Liver (tissue), 3 donors: Measurements from ENCODE around the gene BCL7C.

ENCODE experiments used
- GABPA ChIP-seq, 2 donors: IDR thresholded peaks in 1 of 2; conservative IDR thresholded peaks in 1 of 2; 2 replicates each; pipeline ENCODE4 v1.6.1; 2016; ENCODE audit warnings: antibody characterized with exemption in 2 of 2, mild to moderate bottlenecking in 1 of 2, moderate library complexity in 1 of 2
- HNF4A ChIP-seq, 2 donors: conservative IDR thresholded peaks; 2 replicates each; pipeline ENCODE4 v1.6.1; 2016; ENCODE audit warnings: antibody characterized with exemption in 2 of 2, mild to moderate bottlenecking in 2 of 2
- REST ChIP-seq: IDR thresholded peaks from 2 replicates; pipeline ENCODE4 v1.6.1; 2016; ENCODE audit warnings: antibody characterized with exemption, mild to moderate bottlenecking
- TF ChIP-seq, protein P1 (sequence below): fragments of 150-350 bp; IDR thresholded peaks from 2 replicates; pipeline ENCODE4 v1.5.1; 2017; ENCODE audit warnings: improper control_type of control experiment, low read depth, low read length; ENCODE audit not compliant: missing input control
- TF ChIP-seq, protein P2 (sequence below): IDR thresholded peaks from 2 replicates; pipeline ENCODE4 v1.6.1; 2016; ENCODE audit warnings: antibody characterized with exemption
- donor health status: healthy.
- donor health status: healthy.

DNA sequence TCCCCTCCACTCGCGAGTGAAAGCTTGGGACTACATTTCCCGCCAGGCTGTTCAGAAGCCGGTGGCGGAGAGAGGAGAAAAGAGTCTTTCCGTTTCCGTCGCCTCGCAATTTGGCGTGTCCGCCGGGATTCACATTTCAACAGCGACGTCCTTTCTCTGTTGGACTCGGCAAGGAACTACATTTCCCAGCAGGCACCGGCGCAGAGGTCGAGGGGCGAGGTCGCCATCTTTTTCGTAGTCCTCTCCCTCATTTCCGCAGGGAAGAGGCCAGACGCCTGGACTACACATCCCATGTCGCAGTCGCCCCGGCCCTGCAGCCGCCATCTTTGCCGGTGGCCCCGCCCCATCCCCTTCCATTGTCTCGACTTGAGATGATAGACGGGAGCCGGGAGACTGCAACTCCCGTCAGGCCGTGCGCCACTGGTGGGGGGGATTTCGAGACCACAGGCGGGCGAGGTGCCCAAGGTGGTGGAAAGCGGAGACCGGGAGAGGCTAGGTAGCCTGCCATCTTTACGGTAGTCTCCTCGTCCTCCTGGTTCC is 28.6 kb upstream of the BCL7C start:
- TF ChIP-seq HNF4A (conservative IDR thresholded peaks at IDR 0.05), result no peak
- TF ChIP-seq, protein P1, sequence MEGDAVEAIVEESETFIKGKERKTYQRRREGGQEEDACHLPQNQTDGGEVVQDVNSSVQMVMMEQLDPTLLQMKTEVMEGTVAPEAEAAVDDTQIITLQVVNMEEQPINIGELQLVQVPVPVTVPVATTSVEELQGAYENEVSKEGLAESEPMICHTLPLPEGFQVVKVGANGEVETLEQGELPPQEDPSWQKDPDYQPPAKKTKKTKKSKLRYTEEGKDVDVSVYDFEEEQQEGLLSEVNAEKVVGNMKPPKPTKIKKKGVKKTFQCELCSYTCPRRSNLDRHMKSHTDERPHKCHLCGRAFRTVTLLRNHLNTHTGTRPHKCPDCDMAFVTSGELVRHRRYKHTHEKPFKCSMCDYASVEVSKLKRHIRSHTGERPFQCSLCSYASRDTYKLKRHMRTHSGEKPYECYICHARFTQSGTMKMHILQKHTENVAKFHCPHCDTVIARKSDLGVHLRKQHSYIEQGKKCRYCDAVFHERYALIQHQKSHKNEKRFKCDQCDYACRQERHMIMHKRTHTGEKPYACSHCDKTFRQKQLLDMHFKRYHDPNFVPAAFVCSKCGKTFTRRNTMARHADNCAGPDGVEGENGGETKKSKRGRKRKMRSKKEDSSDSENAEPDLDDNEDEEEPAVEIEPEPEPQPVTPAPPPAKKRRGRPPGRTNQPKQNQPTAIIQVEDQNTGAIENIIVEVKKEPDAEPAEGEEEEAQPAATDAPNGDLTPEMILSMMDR, result no peak
- TF ChIP-seq GABPA (IDR thresholded peaks at IDR 0.05 in 1 of 2, conservative IDR thresholded peaks at IDR 0.05 in 1 of 2), result peak; percentile 92 to 97
- TF ChIP-seq REST, result peak; percentile 46
- TF ChIP-seq, protein P2, sequence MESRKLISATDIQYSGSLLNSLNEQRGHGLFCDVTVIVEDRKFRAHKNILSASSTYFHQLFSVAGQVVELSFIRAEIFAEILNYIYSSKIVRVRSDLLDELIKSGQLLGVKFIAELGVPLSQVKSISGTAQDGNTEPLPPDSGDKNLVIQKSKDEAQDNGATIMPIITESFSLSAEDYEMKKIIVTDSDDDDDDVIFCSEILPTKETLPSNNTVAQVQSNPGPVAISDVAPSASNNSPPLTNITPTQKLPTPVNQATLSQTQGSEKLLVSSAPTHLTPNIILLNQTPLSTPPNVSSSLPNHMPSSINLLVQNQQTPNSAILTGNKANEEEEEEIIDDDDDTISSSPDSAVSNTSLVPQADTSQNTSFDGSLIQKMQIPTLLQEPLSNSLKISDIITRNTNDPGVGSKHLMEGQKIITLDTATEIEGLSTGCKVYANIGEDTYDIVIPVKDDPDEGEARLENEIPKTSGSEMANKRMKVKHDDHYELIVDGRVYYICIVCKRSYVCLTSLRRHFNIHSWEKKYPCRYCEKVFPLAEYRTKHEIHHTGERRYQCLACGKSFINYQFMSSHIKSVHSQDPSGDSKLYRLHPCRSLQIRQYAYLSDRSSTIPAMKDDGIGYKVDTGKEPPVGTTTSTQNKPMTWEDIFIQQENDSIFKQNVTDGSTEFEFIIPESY, result peak; percentile 97
